Ectodermal cell (in vitro differentiated cells): ENCODE results near the gene RBPJ.
A peak's percentile ranks its signal among the peaks of the same experiment; 100 is the strongest.

ENCODE experiments used
- H3K27ac ChIP-seq: 2 replicates; pipeline ENCODE4 v1.7.0; 2013; ENCODE audit warnings: mild to moderate bottlenecking, low read depth, low read length; ENCODE audit not compliant: insufficient read depth, poor library complexity, severe bottlenecking
- H3K27me3 ChIP-seq: 2 replicates; pipeline ENCODE4 v1.7.0; 2013; ENCODE audit warnings: mild to moderate bottlenecking, low read length; ENCODE audit not compliant: insufficient read depth, control insufficient read depth, poor library complexity, severe bottlenecking
- H3K36me3 ChIP-seq: one replicate; pipeline ENCODE4 v1.7.0; 2013; ENCODE audit warnings: low read length; ENCODE audit not compliant: control insufficient read depth, insufficient read depth
- H3K4me1 ChIP-seq: one replicate; pipeline ENCODE4 v1.7.0; 2013; ENCODE audit warnings: low read length; ENCODE audit not compliant: control insufficient read depth, insufficient read depth
- H3K4me3 ChIP-seq: 2 replicates; pipeline ENCODE4 v1.7.0; 2013; ENCODE audit warnings: low read depth, low read length, control low read depth; ENCODE audit not compliant: insufficient read depth
- H3K9me3 ChIP-seq: 2 replicates; pipeline ENCODE4 v1.7.0; 2013; ENCODE audit warnings: mild to moderate bottlenecking, low read length, moderate library complexity; ENCODE audit not compliant: control insufficient read depth
- WGBS, 2 experiments: methylation state at CpG; one replicate each; pipeline ENCODE4 v1.1.7; 2013; ENCODE audit warnings: missing lambda C conversion rate in 2 of 2; 5-methylcytosine and 5-hydroxymethylcytosine counted together

RBPJ gene

DNA sequence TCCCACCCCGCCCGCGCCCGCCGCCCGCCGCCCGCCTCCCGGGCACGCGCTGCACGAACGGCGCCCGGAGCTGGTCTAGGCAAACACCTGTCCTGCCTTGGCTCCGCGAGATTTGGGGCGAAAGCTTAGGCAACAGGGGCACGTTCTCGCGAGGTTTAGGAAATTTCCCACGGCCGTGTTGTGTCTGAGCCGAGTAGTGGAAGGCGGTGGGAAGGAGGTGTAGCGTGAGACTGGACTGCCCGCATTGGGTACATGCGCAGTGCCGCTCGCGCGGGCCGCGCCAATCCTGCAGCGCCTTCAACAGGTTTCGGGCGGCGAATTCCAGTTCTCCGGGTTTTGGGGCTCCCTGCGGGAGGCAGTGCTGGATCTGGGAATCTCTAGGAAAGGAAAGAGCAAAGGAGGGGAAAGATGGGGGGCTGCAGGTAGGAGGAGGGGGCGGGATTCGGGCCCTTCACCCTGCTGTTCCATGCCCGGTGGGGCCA lies 1.3 kb upstream of the RBPJ start:
- 0% methylated on average over 43 of the region's 43 CpGs for WGBS, 2 experiments

DNA sequence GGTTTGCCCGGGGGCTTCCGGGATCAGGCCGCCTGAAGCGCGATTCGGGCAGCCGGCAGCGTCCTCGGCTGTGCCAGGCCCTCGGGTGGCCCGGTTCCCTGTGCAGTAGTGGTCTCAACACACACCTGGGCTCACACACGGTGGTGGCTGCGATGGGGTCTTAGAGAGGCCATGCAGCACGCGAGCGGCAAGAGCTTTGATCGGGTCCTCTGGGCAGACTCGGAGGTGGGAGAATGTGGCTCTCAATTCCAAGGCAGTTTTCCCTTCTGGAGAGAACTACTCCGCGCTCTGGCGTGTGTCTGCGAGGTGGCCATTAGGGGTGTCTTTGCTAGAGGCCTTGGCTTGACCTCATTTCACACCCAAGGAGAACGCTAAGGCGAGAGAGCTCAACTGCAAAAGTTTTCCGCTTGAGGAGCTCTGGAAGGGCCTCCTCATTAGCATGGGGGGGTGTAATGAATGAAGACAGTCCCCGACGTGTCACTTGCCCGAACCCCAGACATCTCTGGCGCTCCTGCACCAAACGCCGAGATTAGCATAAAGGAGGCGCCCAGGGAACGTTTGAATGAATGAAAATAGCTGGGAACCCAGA lies 771 bp upstream of the RBPJ start:
- Histone ChIP-seq H3K4me1 (peaks cover 3% of the 10 kb centered on the region), H3K36me3 (no peaks in the 10 kb centered on the region), H3K9me3 (no peaks in the 10 kb centered on the region), H3K4me3 (peak overlapping the region; percentile 75), H3K27ac (peak overlapping the region; percentile 98), H3K27me3 (no peaks in the 10 kb centered on the region)
- 0% methylated on average over 33 of the region's 33 CpGs for WGBS, 2 experiments

More for the DNA sequence above, 1.3 kb upstream of the RBPJ start:
- Histone ChIP-seq H3K4me1 (peaks cover 3% of the 10 kb centered on the region), H3K4me3 (peak overlapping the region; percentile 75), H3K27me3 (no peaks in the 10 kb centered on the region), H3K36me3 (no peaks in the 10 kb centered on the region), H3K27ac (peak overlapping the region; percentile 98), H3K9me3 (no peaks in the 10 kb centered on the region)

DNA sequence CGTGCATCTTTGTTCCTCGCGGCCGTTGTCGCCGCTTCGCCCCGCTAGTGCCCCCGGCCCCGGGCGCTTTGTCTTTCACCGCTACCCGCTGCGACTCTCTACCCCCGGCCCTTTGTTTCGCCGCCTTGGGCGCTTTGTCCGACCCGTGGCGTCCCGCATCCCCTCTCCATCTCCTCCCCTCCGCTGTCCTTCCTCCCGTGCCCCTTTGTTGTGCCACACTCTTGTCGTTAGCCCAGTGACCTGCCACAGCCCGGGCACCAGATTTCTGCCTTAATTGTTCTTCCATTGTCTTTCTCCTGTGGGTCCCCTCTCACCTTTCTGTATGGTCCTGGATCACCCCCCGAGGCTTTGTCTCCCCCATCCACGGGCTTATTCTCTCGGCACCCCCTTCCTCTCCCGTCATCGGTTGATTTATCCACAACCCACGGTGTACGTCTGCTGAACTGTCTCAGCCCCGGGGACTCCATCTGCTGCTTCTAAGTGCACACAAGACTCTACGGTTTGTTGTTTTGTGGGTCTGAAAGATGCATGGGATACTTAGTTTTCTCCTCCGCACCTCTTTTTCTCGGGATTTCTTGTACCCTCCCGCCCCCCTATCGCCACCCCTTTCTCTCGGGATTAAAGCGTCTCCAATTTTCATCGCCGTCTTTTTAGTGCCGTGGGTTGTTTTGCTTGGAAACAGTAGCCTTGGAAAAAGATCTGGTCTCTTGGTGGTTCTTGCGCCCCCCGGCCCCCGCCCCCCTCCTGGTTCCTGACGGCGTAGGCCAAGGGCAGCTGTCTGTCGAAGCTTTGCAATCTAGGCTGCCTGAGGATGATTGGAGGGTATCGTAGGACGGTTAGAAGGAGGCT lies 783 bp downstream of the RBPJ start:
- Histone ChIP-seq H3K4me3 (peak overlapping the region; percentile 75), H3K27me3 (no peaks in the 10 kb centered on the region), H3K36me3 (no peaks in the 10 kb centered on the region), H3K4me1 (peaks cover 3% of the 10 kb centered on the region), H3K9me3 (no peaks in the 10 kb centered on the region), H3K27ac (peak overlapping the region; percentile 85)
- WGBS, 2 experiments, result 0% methylated on average over 51 of the region's 52 CpGs

DNA sequence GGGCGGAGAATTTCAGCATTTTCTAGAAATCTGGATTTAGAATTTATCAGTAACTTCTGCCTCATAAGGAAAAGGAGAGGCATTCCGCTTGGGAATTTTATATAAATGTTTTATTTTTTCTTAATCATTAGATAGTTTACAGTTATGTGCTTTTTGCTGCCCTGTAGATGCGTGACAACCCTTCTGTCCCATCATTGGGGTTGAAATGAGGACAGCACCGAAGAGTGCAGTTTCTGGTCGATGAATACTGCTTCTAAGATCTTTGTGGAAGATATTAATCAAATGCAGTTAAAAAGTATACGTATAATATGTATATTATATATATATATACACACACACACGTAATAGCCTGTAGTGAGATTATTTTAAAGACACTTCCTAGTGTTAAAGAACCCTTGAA lies 1.5 kb downstream of the RBPJ start:
- peak overlapping the region; percentile 75 for H3K4me3 ChIP-seq
- no peaks in the 10 kb centered on the region for H3K27me3 ChIP-seq
- no peaks in the 10 kb centered on the region for H3K36me3 ChIP-seq
- H3K4me1 ChIP-seq, result peaks cover 3% of the 10 kb centered on the region
- no peaks in the 10 kb centered on the region for H3K9me3 ChIP-seq
- no peak overlapping the region for H3K27ac ChIP-seq
- 5 to 9% methylated on average over 3 to 4 of the region's 7 CpGs for WGBS, 2 experiments

DNA sequence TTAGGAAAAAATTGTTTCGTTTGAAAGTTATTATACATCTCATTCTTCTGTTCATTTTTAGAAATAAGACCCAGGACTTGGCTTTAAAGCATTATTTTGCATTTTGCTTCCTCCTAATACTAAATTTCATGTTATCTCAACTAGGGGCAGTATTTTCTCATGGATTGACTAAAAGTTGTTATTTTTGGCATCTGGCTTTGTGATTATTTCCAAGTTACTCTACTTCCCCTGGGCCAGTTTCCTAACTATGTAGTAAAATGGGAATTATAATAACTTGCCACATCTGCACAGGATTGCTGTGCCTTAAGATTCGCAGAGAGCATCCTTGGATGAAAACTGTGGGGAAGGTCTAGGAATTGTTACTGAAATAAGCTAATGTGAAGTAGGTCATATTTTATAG lies 3.0 kb downstream of the RBPJ start:
- Histone ChIP-seq H3K27ac (no peak overlapping the region), H3K4me1 (peaks cover 3% of the 10 kb centered on the region), H3K9me3 (no peaks in the 10 kb centered on the region), H3K27me3 (no peaks in the 10 kb centered on the region), H3K36me3 (no peaks in the 10 kb centered on the region), H3K4me3 (no peak overlapping the region)
- 93 to 99% methylated on average over 2 of the region's 2 CpGs for WGBS, 2 experiments

DNA sequence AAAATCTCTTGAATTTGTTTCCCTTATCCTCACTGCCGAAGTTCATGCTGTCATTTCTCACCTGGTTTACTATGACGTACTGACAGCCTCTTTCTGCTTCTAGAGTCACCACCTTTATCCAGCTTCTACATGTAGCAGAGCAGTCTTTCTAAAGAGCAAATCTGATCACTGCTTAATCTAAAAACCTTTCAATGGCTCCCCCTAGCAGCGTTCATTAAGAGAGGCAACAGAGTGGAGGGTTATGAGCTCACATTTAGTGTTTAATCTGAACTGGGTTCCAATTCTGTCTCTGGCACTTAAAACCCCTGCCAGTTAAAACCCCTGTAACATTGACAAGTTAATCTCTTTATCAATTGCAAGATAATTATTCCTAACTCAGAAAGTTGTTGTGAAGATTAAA lies 4.4 kb downstream of the RBPJ start:
- H3K9me3 ChIP-seq, result no peaks in the 10 kb centered on the region
- no peaks in the 10 kb centered on the region for H3K36me3 ChIP-seq
- no peaks in the 10 kb centered on the region for H3K27me3 ChIP-seq
- peaks cover 3% of the 10 kb centered on the region for H3K4me1 ChIP-seq
- no peak overlapping the region for H3K4me3 ChIP-seq
- 49 to 51% methylated on average over 3 of the region's 3 CpGs for WGBS, 2 experiments
- no peak overlapping the region for H3K27ac ChIP-seq

DNA sequence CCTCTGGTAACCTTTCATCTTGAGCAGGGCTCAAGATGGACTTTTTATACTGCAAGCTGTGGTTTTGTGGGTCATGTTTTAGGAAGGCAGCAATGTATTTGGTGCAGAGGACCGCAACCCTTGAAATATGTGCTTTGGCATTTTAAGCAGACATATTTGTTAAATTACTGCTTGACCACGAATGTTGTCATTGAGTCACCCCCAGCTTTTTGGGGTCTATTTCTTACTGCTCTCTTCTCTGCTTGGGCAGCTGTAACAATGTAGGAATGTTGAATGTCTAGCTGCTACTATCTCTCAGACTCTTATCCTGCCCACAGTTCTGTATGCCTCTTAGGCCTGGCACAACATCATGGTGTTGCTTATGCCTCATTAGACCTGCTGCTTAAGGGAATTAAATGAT lies 6.0 kb downstream of the RBPJ start:
- peaks cover 18% of the 10 kb centered on the region for H3K4me1 ChIP-seq

DNA sequence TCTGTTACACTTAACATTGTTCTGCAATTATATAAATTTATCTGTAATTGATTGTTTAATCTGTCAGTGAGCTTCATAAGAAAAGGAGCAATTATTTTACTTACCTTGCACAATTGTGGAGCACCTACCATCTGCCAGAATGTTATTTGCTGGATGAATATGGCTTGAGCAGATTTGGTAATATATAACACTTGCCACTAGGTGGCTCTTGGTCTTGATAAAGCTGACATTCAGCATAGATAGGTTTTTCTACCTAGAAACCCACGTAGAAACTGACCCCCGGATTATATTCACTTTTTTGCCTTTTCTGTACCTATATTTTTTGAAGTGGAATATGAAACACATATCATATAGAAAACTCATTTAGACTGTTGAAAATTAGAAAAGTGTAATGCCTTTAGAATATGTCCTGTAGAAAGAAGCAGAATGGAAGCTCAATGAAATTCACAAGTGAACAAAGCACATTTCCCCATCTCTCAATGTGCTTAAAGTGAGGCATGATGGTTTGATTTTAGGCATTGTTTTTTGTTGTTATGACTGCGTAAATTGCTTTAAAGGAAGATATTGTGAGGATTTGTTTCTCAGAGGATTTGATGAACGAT lies 9.5 kb downstream of the RBPJ start:
- Histone ChIP-seq H3K9me3 (no peaks in the 10 kb centered on the region), H3K27ac (peak overlapping the region; percentile 30), H3K36me3 (no peaks in the 10 kb centered on the region), H3K4me1 (peaks cover 16% of the 10 kb centered on the region), H3K4me3 (no peak overlapping the region), H3K27me3 (no peaks in the 10 kb centered on the region)
- WGBS, 2 experiments, result 67 to 85% methylated on average over 2 to 3 of the region's 4 CpGs

More for the DNA sequence above, 6.0 kb downstream of the RBPJ start:
- H3K4me3 ChIP-seq, result no peak overlapping the region
- H3K36me3 ChIP-seq, result no peaks in the 10 kb centered on the region
- no peaks in the 10 kb centered on the region for H3K9me3 ChIP-seq
- H3K27ac ChIP-seq, result no peak overlapping the region
- WGBS, 2 experiments, result 92 to 98% methylated on average over 2 of the region's 2 CpGs
- no peaks in the 10 kb centered on the region for H3K27me3 ChIP-seq

DNA sequence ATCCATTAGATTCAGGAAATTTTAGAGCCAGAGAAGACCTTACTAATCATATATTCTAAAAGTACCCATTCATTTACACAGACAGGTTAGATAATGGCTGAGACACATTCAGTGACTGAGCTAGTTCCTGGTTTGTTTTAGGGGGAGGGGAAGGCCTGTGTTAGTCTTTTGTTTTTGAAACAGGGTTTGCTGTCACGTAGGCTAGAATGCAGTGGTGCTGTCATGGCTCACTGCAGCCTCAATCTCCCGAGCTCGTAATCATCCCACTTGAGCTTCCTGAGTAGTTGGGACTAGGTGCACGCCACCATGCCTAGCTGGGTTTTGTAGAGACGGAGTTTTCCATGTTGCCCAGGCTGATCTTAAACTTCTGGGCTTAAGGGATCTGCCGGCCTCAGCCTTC lies 10.1 kb downstream of the RBPJ start:
- H3K4me3 ChIP-seq, result no peak overlapping the region
- H3K9me3 ChIP-seq, result no peaks in the 10 kb centered on the region

DNA sequence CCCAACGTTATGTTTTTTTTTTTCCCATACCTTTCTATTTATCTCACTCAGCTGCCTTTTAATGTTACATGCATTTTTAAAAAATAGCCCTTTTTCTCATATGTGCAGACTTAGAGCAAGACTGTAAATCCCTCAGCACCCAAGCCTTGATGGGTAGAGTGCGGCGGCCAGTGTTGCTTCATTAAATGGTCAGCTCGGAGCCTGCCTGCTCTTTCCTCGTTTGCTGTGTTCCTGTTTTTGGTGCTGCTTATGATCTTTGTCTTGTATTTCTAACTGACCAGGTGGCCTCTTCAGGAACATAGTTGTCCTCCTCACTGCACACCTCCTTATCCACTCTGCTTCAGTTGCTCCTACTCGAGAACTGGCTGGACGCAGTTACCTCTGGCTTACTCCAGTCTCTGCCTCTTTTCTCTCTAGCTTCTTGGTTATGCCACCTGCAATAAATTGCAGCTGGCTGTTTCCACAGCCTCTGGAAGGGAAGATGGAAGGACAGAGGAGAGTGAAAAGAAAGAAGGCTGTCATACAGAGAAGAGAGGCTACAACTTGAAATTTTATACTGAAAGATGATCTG lies 10.7 kb downstream of the RBPJ start:
- Histone ChIP-seq H3K27ac (no peak overlapping the region), H3K27me3 (no peaks in the 10 kb centered on the region), H3K4me3 (no peak overlapping the region), H3K4me1 (peaks cover 16% of the 10 kb centered on the region), H3K9me3 (no peaks in the 10 kb centered on the region), H3K36me3 (no peaks in the 10 kb centered on the region)
- whole genome bisulfite sequencing, 2 experiments, result 68 to 70% methylated on average over 7 of the region's 7 CpGs

More for the DNA sequence above, 10.1 kb downstream of the RBPJ start:
- H3K4me1 ChIP-seq, result peaks cover 16% of the 10 kb centered on the region
- WGBS, 2 experiments, result 44 to 53% methylated on average over 6 of the region's 6 CpGs
- H3K36me3 ChIP-seq, result no peaks in the 10 kb centered on the region
- H3K27ac ChIP-seq, result peak overlapping the region; percentile 30
- no peaks in the 10 kb centered on the region for H3K27me3 ChIP-seq
